Skeletal muscle tissue (tissue), 4 donors: ENCODE measurements around the gene PMF1. TPM values are rescaled to one million over a fixed set of nuclear protein-coding genes. Genes with fewer than 3 reads are reported as not detected.

Experiments
- H3K27ac ChIP-seq: one replicate; pipeline ENCODE4 v1.7.0; 2013; ENCODE audit warnings: mild to moderate bottlenecking, low read depth, low read length, inconsistent platforms
- H3K27me3 ChIP-seq, 3 donors: one replicate each; pipeline ENCODE4 v1.7.0; 2013; ENCODE audit warnings: low read length in 3 of 3; ENCODE audit not compliant: control insufficient read depth in 3 of 3, insufficient read depth in 3 of 3
- H3K36me3 ChIP-seq, 3 donors: one replicate each; pipeline ENCODE4 v1.7.0; 2013; ENCODE audit warnings: low read length in 3 of 3; ENCODE audit not compliant: control insufficient read depth in 3 of 3, insufficient read depth in 3 of 3
- H3K4me1 ChIP-seq, 3 donors: one replicate each; pipeline ENCODE4 v1.7.0; 2013; ENCODE audit warnings: low read length in 3 of 3, mild to moderate bottlenecking in 3 of 3; ENCODE audit not compliant: control insufficient read depth in 3 of 3, insufficient read depth in 3 of 3
- H3K4me3 ChIP-seq, 3 donors: one replicate each; pipeline ENCODE4 v1.7.0; 2013; ENCODE audit warnings: low read length in 3 of 3
- H3K9ac ChIP-seq, 3 donors: one replicate each; pipeline ENCODE4 v1.7.0; 2013; ENCODE audit warnings: low read length in 3 of 3, mild to moderate bottlenecking in 3 of 3, moderate library complexity in 2 of 3, low read depth in 1 of 3
- H3K9me3 ChIP-seq, 3 donors: one replicate each; pipeline ENCODE4 v1.7.0; 2013; ENCODE audit warnings: low read length in 3 of 3; ENCODE audit not compliant: control insufficient read depth in 3 of 3
- total RNA-seq: library from RNA; depleted of rRNA; stranded (reverse); fragments of >200 nt; gene quantifications from one replicate; pipeline ENCODE4 v1.2.3, GENCODE V29; 2014
- donor health status: Osteomylitis.

PMF1 gene
- total RNA-seq, 1 donor from 2014 or later: 50.6 TPM

DNA sequence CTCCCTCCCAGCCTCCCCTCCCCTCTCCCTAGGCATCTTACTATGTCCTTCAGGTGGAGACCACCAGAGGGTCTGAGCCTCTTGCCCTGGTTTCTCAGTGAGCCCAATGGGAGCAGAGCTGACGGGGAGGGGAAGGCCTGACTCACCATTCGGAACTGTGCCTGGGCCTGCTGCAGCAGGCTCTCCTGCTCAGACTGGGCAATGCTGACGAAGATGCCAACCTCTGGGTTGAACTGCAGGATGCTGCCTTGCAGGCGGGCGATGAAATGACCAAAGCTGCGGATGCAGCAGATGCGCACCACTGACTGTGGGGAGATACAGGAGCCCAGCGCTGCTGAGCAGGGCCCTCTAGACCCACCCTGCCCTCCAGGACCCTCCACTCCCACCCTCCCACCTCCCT is 46.1 kb downstream of the PMF1 start:
- no peak overlapping the region for H3K27ac ChIP-seq
- peaks cover 67 to 75% (median 75%) of the 10 kb centered on the region in 3 donors for H3K36me3 ChIP-seq
- no peaks in the 10 kb centered on the region for H3K4me1 ChIP-seq
- no peaks in the 10 kb centered on the region for H3K27me3 ChIP-seq
- no peaks in the 10 kb centered on the region for H3K9me3 ChIP-seq
- no peak overlapping the region for H3K9ac ChIP-seq
- H3K4me3 ChIP-seq: no peak overlapping the region

DNA sequence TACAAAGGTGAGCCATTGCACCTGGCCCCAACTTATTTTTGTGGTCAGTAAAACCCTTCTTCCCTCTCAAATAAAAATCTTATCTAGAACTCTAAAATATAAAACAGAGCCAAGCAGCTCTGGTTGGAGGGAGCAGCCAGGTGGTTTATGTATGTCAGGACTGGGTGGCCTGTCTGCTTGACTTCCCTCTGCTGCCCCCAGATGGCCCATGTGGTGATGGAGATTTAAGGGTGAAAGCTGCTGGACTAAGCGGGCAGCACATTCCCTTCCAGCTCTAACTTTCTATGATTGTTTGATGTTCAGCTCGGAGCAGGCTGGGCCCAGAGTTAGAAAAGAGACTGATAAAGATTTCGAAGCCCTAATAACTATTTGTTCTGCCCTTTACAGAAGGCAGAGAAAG is 47.0 kb downstream of the PMF1 start:
- H3K4me1 ChIP-seq: no peaks in the 10 kb centered on the region
- H3K9me3 ChIP-seq: no peaks in the 10 kb centered on the region
- no peak overlapping the region for H3K27ac ChIP-seq
- H3K9ac ChIP-seq: no peak overlapping the region
- no peaks in the 10 kb centered on the region for H3K27me3 ChIP-seq
- H3K36me3 ChIP-seq: peaks cover 65 to 76% (median 75%) of the 10 kb centered on the region in 3 donors
- H3K4me3 ChIP-seq: no peak overlapping the region

DNA sequence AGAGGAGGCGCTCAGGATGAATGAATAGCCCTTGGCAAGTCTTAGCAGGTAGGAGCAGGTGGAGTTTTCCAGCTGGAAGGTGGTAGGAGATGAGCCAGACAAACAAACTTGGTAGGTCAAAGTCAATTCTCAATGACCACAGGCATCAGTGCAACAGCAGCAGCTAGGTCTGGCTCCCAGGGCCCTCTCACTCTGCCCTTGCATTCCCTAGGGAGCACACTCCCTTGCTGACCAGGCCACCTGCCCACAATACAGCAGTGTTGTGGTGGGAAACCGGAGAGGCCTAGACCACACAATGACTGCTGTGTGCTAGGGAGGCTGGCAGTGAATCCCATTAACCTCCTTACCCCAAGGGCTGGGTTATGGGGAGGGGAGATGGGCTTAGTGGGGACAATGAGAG is 48.1 kb downstream of the PMF1 start:
- Histone ChIP-seq H3K27me3 (no peaks in the 10 kb centered on the region), H3K36me3 (peaks cover 73 to 83% (median 80%) of the 10 kb centered on the region in 3 donors), H3K4me1 (no peaks in the 10 kb centered on the region), H3K9ac (no peak overlapping the region), H3K9me3 (no peaks in the 10 kb centered on the region), H3K27ac (no peak overlapping the region), H3K4me3 (no peak overlapping the region)

DNA sequence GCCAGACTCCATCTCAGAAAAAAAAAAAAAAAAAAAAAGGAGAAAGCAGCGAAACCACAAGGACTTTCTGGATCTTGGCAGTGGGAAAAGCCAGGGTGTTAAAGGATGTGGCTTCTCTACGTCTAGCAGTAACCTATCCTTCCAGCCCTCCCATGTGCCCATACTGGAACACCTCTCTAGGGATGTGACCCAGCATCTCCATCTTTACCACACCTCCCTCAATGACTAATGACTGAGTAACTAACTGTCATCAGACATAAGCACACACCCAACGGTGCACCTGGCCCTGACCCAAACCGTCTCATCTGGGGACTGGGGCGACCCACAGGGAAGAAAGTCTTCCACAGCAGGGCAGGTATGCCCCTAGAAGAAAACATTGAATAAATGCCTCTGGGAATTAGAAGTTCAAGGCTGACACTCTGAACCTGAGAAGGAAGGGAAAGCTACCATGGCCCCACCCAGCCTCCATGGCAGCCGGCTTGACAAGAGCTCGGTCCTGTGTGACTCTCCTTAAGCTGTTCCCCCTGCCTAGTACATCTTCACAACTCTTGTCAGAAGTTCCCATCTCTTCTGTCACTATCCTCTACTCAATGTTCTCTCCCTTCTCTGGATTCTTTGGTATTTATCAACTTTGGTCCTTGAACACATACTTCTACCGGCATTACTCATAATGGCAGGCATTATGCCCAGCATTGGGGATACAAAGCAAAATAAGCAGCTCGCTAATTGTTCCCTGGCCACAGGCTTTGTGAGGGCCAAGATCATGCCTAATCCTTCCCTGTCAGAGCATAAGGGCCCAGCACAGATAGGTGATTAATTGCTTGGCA is 49.9 kb downstream of the PMF1 start:
- Histone ChIP-seq H3K4me3 (no peak overlapping the region), H3K9ac (no peak overlapping the region), H3K27ac (no peak overlapping the region), H3K4me1 (no peaks in the 10 kb centered on the region), H3K9me3 (no peaks in the 10 kb centered on the region), H3K36me3 (peaks cover 81 to 85% (median 83%) of the 10 kb centered on the region in 3 donors), H3K27me3 (no peaks in the 10 kb centered on the region)

DNA sequence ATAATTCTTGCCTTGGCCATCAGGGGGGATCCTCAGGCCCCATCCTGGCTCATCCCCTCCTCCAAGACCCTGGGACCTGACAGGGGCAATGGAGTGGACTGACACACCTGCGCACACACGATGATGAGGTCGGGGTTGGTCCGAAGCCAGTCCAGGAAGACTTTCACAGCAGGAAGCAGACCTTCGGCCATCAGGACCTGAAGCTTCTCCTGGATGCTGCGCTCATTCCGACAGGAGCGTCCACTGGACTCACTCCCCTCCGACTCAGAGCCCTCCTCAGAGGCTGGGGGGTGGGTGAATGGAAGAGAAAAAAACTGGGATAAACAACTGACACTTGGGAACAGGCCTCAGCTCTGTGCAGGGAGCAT is 50.5 kb downstream of the PMF1 start:
- Histone ChIP-seq H3K27me3 (no peaks in the 10 kb centered on the region), H3K4me1 (no peaks in the 10 kb centered on the region), H3K27ac (no peak overlapping the region), H3K9me3 (no peaks in the 10 kb centered on the region), H3K9ac (no peak overlapping the region), H3K36me3 (peaks cover 81 to 85% (median 83%) of the 10 kb centered on the region in 3 donors), H3K4me3 (peak overlapping the region in 1 of 3 donors; percentile 9)

DNA sequence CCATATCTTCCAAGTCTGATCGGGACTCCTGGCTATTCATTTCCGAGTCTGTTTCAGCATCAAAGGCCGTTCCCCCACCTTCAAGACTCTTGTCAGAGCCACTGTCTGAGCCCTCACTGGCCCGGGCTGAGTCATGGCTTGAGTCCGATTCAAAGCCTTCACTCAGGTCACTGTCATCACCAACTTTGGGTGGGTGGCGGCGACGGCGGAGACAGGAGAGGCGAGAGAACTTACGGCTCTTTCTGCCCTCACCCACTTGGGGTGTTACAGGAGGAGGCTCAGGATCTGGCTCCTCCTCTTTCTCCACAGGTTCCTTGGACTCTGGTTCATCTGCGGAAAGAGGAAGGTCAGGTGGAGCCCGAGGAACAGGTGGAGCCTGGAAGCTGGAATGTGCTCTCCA is 53.2 kb downstream of the PMF1 start:
- H3K4me3 ChIP-seq: no peak overlapping the region
- no peaks in the 10 kb centered on the region for H3K4me1 ChIP-seq
- no peak overlapping the region for H3K27ac ChIP-seq
- no peaks in the 10 kb centered on the region for H3K9me3 ChIP-seq
- H3K27me3 ChIP-seq: no peaks in the 10 kb centered on the region
- no peak overlapping the region for H3K9ac ChIP-seq
- peaks cover 66 to 76% (median 74%) of the 10 kb centered on the region in 3 donors for H3K36me3 ChIP-seq

DNA sequence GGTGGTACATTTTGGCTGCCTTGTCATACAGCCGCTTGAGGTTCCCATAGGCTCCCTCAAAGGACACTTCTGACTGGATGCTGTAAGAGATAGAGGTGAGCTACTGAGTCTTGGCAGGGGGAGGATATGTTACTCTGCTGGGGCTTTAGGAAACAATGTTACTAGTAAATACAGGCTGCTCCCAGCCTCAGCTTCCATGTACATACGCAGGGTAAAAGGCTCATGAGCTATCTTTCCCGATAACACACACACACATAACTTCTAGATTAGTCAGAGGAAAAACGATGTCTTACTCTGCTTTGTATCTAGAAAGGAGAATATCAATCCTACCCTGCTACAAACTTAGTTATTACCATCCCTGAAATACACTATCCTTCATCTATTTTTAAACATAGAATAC is 55.5 kb downstream of the PMF1 start:
- H3K9ac ChIP-seq: no peak overlapping the region
- no peak overlapping the region for H3K27ac ChIP-seq
- no peak overlapping the region for H3K4me3 ChIP-seq
- H3K4me1 ChIP-seq: no peaks in the 10 kb centered on the region
- peaks cover 69 to 81% (median 74%) of the 10 kb centered on the region in 3 donors for H3K36me3 ChIP-seq
- no peaks in the 10 kb centered on the region for H3K27me3 ChIP-seq
- no peaks in the 10 kb centered on the region for H3K9me3 ChIP-seq

DNA sequence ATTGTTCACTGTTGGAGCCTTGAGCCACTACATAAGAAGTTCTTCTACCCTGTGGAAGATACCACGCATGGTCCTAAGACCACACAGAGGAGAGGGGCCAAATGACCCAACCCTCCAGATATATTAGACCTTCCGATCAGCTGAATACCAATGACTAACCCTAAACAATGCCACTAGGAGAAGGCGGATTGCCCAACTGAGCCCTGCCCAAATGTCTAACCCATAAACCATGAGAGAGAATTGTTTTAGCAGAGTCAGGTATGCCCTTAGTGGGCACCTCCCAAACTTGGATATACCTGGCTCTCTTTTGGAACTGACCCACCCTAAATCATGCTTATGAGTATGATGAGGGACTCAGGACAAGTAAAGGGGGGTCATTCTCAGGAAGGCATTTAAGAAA is 57.5 kb downstream of the PMF1 start:
- Histone ChIP-seq H3K9ac (no peak overlapping the region), H3K36me3 (peaks cover 74 to 89% (median 81%) of the 10 kb centered on the region in 3 donors), H3K9me3 (no peaks in the 10 kb centered on the region), H3K4me1 (no peaks in the 10 kb centered on the region), H3K4me3 (no peak overlapping the region), H3K27ac (no peak overlapping the region), H3K27me3 (no peaks in the 10 kb centered on the region)

DNA sequence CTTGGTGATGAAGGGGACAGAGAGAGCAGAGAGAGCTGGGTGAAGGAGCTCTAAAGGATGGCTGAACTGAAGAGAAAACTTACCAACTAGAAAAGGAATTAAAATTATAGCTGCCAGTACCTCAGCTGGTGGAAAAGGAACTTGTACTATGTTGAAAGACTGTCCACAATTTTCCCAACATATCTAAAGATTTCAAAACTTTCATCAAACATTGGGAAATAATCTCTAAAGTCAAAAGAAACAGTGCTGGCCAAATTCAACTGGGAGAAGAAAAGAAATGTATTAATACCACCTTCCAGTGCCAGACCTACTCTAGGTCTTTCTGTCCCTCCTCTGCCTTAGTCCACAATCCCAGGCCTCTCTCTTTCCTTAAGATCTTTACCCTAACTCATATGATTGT is 63.7 kb downstream of the PMF1 start:
- H3K4me1 ChIP-seq: peaks cover 15 to 21% (median 19%) of the 10 kb centered on the region in 3 donors

DNA sequence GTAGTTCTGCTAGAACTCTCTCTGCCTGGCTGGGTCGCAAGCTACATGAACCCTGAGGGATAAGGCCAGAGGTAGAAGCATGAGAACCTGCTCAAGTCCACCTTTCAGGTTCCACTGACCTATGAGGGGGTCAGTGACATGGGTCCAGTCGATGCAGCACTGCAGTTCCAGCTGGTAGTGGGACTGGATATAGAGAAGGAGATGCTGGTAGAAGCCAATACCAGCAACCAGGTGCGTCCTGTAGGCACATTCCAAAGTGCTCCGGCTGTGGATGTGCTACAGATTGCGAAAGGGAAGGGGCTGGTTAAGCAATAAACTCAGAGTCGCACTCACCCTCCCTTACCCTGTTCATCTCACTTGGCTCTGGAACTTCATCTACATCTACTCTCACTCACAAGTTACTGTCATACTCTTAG is 64.2 kb downstream of the PMF1 start:
- no peak overlapping the region for H3K4me3 ChIP-seq
- peaks cover 20 to 24% (median 24%) of the 10 kb centered on the region in 3 donors for H3K4me1 ChIP-seq
- peak overlapping the region in 1 of 3 donors; percentile 33 for H3K9ac ChIP-seq
- no peaks in the 10 kb centered on the region for H3K27me3 ChIP-seq
- H3K36me3 ChIP-seq: peaks cover 62 to 65% (median 64%) of the 10 kb centered on the region in 3 donors
- no peak overlapping the region for H3K27ac ChIP-seq
- no peaks in the 10 kb centered on the region for H3K9me3 ChIP-seq

More for the DNA sequence above, 63.7 kb downstream of the PMF1 start:
- no peak overlapping the region for H3K4me3 ChIP-seq
- H3K36me3 ChIP-seq: peaks cover 66 to 70% (median 68%) of the 10 kb centered on the region in 3 donors
- H3K9ac ChIP-seq: no peak overlapping the region
- no peaks in the 10 kb centered on the region for H3K9me3 ChIP-seq
- H3K27me3 ChIP-seq: no peaks in the 10 kb centered on the region
- no peak overlapping the region for H3K27ac ChIP-seq
